GM12878 (cell line): ENCODE data around the gene RBMS3.

Source experiments
- EZH2 ChIP-seq: IDR thresholded peaks from 2 replicates; pipeline ENCODE4 v1.6.1; 2012; ENCODE audit warnings: low read depth, mild to moderate bottlenecking, control low read depth, inconsistent platforms, low read length, borderline replicate concordance; ENCODE audit not compliant: control insufficient read depth
- FOXM1 ChIP-seq: IDR thresholded peaks from 2 replicates; pipeline ENCODE4 v1.6.1; 2012; ENCODE audit warnings: low read depth, mild to moderate bottlenecking, inconsistent platforms, low read length, moderate library complexity
- POLR2A ChIP-seq: IDR thresholded peaks from 2 replicates; pipeline ENCODE4 v1.6.1; 2011; ENCODE audit warnings: low read depth, mild to moderate bottlenecking, low read length
- POLR2AphosphoS5 ChIP-seq: IDR thresholded peaks from 2 replicates; pipeline ENCODE4 v1.6.1; 2011; ENCODE audit warnings: mild to moderate bottlenecking, low read length, inconsistent platforms
- RAD21 ChIP-seq: IDR thresholded peaks from 2 replicates; pipeline ENCODE4 v1.6.1; 2011; ENCODE audit warnings: mild to moderate bottlenecking, low read depth, low read length, moderate library complexity; ENCODE audit not compliant: insufficient read depth
- SIN3A ChIP-seq: IDR thresholded peaks from 2 replicates; pipeline ENCODE4 v1.6.1; 2012; ENCODE audit warnings: low read depth, low read length, improper control_type of control experiment
- SP1 ChIP-seq: IDR thresholded peaks from one replicate; pipeline ENCODE4 v1.6.1; 2011; ENCODE audit warnings: low read depth, low read length
- TAF1 ChIP-seq: IDR thresholded peaks from 2 replicates; pipeline ENCODE4 v1.6.1; 2011; ENCODE audit warnings: mild to moderate bottlenecking, low read depth, low read length, borderline replicate concordance
- TBL1XR1 ChIP-seq: IDR thresholded peaks from 2 replicates; pipeline ENCODE4 v1.6.1; 2012; ENCODE audit warnings: low read depth, low read length, improper control_type of control experiment
- USF2 ChIP-seq: IDR thresholded peaks from 2 replicates; pipeline ENCODE4 v1.6.1; 2011; ENCODE audit warnings: low read depth, low read length, improper control_type of control experiment, borderline replicate concordance
- ZNF274 ChIP-seq: IDR thresholded peaks from one replicate; pipeline ENCODE4 v1.8.0; 2011; ENCODE audit not compliant: insufficient read length, insufficient read depth
- TF ChIP-seq, protein P1 (sequence below), 3 experiments: IDR thresholded peaks in 2 of 3; conservative IDR thresholded peaks in 1 of 3; 2 replicates each; pipeline ENCODE4 v1.5.1; 2011; ENCODE audit warnings: low read depth in 3 of 3, low read length in 3 of 3, mild to moderate bottlenecking in 3 of 3, control low read depth in 2 of 3, moderate library complexity in 2 of 3, inconsistent platforms in 1 of 3, mixed read lengths in 1 of 3; ENCODE audit not compliant: control insufficient read depth in 2 of 3, insufficient read depth in 1 of 3; ENCODE audit errors: extremely low read depth in 1 of 3

DNA sequence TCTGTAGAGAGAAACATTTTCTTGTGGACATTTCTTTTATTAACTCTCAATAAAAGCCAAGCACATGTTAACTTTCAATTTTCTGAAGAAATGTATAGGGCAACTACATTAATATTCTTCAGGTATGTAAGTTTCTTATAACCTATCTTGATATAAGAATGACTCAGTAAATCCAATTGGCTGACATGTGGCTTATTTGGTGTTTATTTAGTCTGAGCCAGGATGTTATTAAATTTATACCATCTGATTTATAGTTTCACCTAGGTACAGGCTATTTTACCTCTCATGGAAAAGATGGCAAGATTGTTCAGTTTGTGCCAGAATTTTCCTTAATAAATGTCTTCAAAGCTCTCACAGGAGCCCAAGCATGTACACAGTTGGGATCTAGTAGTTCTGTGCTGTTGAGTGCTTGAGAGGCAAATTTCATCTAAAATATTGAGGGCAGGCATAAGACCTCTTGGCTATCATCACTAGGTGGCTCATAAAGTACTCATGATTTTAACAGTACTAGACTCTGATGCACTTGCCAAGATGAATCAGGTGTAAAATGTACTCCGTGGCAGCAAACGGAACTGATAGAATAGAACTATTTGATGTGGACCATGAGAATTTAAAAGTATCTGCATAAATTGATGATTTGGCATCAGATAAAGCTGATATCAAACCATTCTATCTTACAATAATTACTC is 631.9 kb downstream of the RBMS3 start:
- TF ChIP-seq, protein P1, sequence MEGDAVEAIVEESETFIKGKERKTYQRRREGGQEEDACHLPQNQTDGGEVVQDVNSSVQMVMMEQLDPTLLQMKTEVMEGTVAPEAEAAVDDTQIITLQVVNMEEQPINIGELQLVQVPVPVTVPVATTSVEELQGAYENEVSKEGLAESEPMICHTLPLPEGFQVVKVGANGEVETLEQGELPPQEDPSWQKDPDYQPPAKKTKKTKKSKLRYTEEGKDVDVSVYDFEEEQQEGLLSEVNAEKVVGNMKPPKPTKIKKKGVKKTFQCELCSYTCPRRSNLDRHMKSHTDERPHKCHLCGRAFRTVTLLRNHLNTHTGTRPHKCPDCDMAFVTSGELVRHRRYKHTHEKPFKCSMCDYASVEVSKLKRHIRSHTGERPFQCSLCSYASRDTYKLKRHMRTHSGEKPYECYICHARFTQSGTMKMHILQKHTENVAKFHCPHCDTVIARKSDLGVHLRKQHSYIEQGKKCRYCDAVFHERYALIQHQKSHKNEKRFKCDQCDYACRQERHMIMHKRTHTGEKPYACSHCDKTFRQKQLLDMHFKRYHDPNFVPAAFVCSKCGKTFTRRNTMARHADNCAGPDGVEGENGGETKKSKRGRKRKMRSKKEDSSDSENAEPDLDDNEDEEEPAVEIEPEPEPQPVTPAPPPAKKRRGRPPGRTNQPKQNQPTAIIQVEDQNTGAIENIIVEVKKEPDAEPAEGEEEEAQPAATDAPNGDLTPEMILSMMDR (IDR thresholded peaks at IDR 0.05 in 2 of 3, conservative IDR thresholded peaks at IDR 0.05 in 1 of 3; ENCODE audit: control insufficient read depth in 2 of 3, extremely low read depth in 1 of 3, insufficient read depth in 1 of 3, low read depth in 3 of 3, low read length in 3 of 3) = no peak
- TF ChIP-seq EZH2 (no peak), ZNF274 (no peak), RAD21 (no peak), TAF1 (no peak), POLR2AphosphoS5 (no peak), SP1 (no peak), USF2 (no peak), TBL1XR1 (no peak), POLR2A (no peak), FOXM1 (no peak), SIN3A (no peak)
